WTC11 (cell line): ENCODE results near the gene ADORA2B. TPM values are rescaled to one million over a fixed set of nuclear protein-coding genes. Genes with fewer than 3 reads are reported as not detected.

ENCODE experiments used
- ATAC-seq: fragments of 200-7000 bp; cut with Tn5 transposase; 2 replicates; pipeline ENCODE4 v1.10.0; 2021; ENCODE audit warnings: mild to moderate bottlenecking, moderate library complexity
- CTCF ChIA-PET: fragments of 300-600 bp; sonication (Branson Sonifier 250); formaldehyde crosslinking; loops from one replicate; lab custom pipeline; 2021; ENCODE audit warnings: antibody characterized with exemption; lab: Charles Lee
- POLR2A ChIA-PET: fragments of 350-600 bp; sonication (Branson Sonifier 250); formaldehyde crosslinking; loops from one replicate; lab custom pipeline; 2021; ENCODE audit warnings: antibody characterized with exemption; lab: Charles Lee
- DNase-seq: peaks from one replicate; pipeline ENCODE4 v3.0.0; 2021; ENCODE audit warnings: low spot score
- H3K27ac Mint-ChIP-seq: 2 replicates; pipeline ENCODE4 v1.8.0; 2021; ENCODE audit warnings: mixed read lengths
- H3K27me3 Mint-ChIP-seq: 2 replicates; pipeline ENCODE4 v1.8.0; 2021; ENCODE audit warnings: low read depth, mild to moderate bottlenecking, moderate library complexity, mixed read lengths
- H3K36me3 Mint-ChIP-seq: 2 replicates; pipeline ENCODE4 v1.8.0; 2021; ENCODE audit warnings: mixed read lengths
- H3K4me1 Mint-ChIP-seq: 2 replicates; pipeline ENCODE4 v1.8.0; 2022; ENCODE audit warnings: mixed read lengths
- H3K4me3 Mint-ChIP-seq: 2 replicates; pipeline ENCODE4 v1.8.0; 2021; ENCODE audit warnings: mild to moderate bottlenecking, moderate library complexity, mixed read lengths
- H3K9me3 Mint-ChIP-seq: 2 replicates; pipeline ENCODE4 v1.8.0; 2021; ENCODE audit warnings: mixed read lengths
- ARID4B ChIP-seq: sonication (generic); formaldehyde crosslinking; IDR thresholded peaks from 2 replicates; pipeline ENCODE4 v1.8.0; 2023; ENCODE audit warnings: missing genetic modification reagents, mild to moderate bottlenecking, borderline replicate concordance
- ATF6 ChIP-seq: sonication (generic); formaldehyde crosslinking; IDR thresholded peaks from 2 replicates; pipeline ENCODE4 v1.8.1; 2023; ENCODE audit warnings: mild to moderate bottlenecking, missing genetic modification reagents
- ETV6 ChIP-seq: sonication (generic); formaldehyde crosslinking; IDR thresholded peaks from 2 replicates; pipeline ENCODE4 v1.8.1; 2022; ENCODE audit warnings: mild to moderate bottlenecking, missing genetic modification reagents
- FOXK1 ChIP-seq: sonication (generic); formaldehyde crosslinking; IDR thresholded peaks from 2 replicates; pipeline ENCODE4 v1.8.0; 2022; ENCODE audit warnings: mild to moderate bottlenecking, moderate library complexity, missing genetic modification reagents
- GABPB1 ChIP-seq: sonication (generic); formaldehyde crosslinking; IDR thresholded peaks from 2 replicates; pipeline ENCODE4 v1.8.1; 2023; ENCODE audit warnings: mild to moderate bottlenecking, missing genetic modification reagents
- GRHL2 ChIP-seq: fragments of 250-450 bp; sonication (Bioruptor Pico); IDR thresholded peaks from 2 replicates; pipeline ENCODE4 v1.8.0; 2022; ENCODE audit warnings: mild to moderate bottlenecking, moderate library complexity; ENCODE audit not compliant: insufficient replicate concordance, severe bottlenecking
- GTF2I ChIP-seq: fragments of 250-450 bp; sonication (Bioruptor Pico); conservative IDR thresholded peaks from 2 replicates; pipeline ENCODE4 v1.4.0; 2021; ENCODE audit warnings: mild to moderate bottlenecking
- JUN ChIP-seq: sonication (generic); formaldehyde crosslinking; IDR thresholded peaks from 2 replicates; pipeline ENCODE4 v1.8.0; 2023; ENCODE audit warnings: mild to moderate bottlenecking, missing genetic modification reagents
- MXD4 ChIP-seq: fragments of 250-450 bp; sonication (Bioruptor Pico); IDR thresholded peaks from 2 replicates; pipeline ENCODE4 v1.8.0; 2021; ENCODE audit warnings: mild to moderate bottlenecking, moderate library complexity, borderline replicate concordance
- MYBL2 ChIP-seq: sonication (generic); formaldehyde crosslinking; IDR thresholded peaks from 2 replicates; pipeline ENCODE4 v1.8.1; 2023; ENCODE audit warnings: mild to moderate bottlenecking, moderate library complexity, missing genetic modification reagents
- NR2C2 ChIP-seq: sonication (generic); formaldehyde crosslinking; IDR thresholded peaks from 2 replicates; pipeline ENCODE4 v1.8.0; 2022; ENCODE audit warnings: mild to moderate bottlenecking, missing genetic modification reagents
- PREB ChIP-seq: sonication (generic); formaldehyde crosslinking; IDR thresholded peaks from 2 replicates; pipeline ENCODE4 v1.8.1; 2022; ENCODE audit warnings: mild to moderate bottlenecking, missing genetic modification reagents, moderate library complexity, borderline replicate concordance
- PRRX2 ChIP-seq: fragments of 250-450 bp; sonication (Bioruptor Pico); IDR thresholded peaks from 2 replicates; pipeline ENCODE4 v1.8.0; 2021; ENCODE audit warnings: mild to moderate bottlenecking
- TEAD4 ChIP-seq: sonication (generic); formaldehyde crosslinking; IDR thresholded peaks from 2 replicates; pipeline ENCODE4 v1.8.0; 2022; ENCODE audit warnings: mild to moderate bottlenecking, missing genetic modification reagents
- ZBTB21 ChIP-seq: sonication (generic); formaldehyde crosslinking; IDR thresholded peaks from 2 replicates; pipeline ENCODE4 v1.8.1; 2023; ENCODE audit warnings: mild to moderate bottlenecking, missing genetic modification reagents, borderline replicate concordance
- ZNF317 ChIP-seq: sonication (generic); formaldehyde crosslinking; IDR thresholded peaks from 2 replicates; pipeline ENCODE4 v1.8.1; 2023; ENCODE audit warnings: low read depth, mild to moderate bottlenecking, moderate library complexity, missing genetic modification reagents, borderline replicate concordance
- ZNF396 ChIP-seq: fragments of 250-450 bp; sonication (Bioruptor Pico); IDR thresholded peaks from 2 replicates; pipeline ENCODE4 v1.8.0; 2021; ENCODE audit warnings: mild to moderate bottlenecking, moderate library complexity, borderline replicate concordance
- total RNA-seq: library from RNA; stranded (reverse); gene quantifications from 3 replicates; pipeline ENCODE4 v1.2.3, GENCODE V29; 2021
- TF ChIP-seq, protein P1 (sequence below): fragments of 250-450 bp; sonication (Bioruptor Pico); IDR thresholded peaks from 2 replicates; pipeline ENCODE4 v1.9.0; 2021; ENCODE audit warnings: moderate library complexity, mild to moderate bottlenecking, inconsistent platforms, borderline replicate concordance
- TF ChIP-seq, protein P2 (sequence below): sonication (generic); formaldehyde crosslinking; IDR thresholded peaks from 2 replicates; pipeline ENCODE4 v1.8.1; 2023; ENCODE audit warnings: mild to moderate bottlenecking, missing genetic modification reagents, moderate library complexity

Gene ADORA2B
- total RNA-seq, 1 experiment from 2014 or later: 4.2 TPM

GRCh38 chr17:15919466-15919865 lies 25.5 kb upstream of the ADORA2B start:
- TF ChIP-seq GRHL2 (CRISPR knock-in tag): no peak
- no peak for TF ChIP-seq ZNF317 (CRISPR knock-in tag)
- TF ChIP-seq MYBL2 (CRISPR knock-in tag): no peak
- TF ChIP-seq ETV6 (CRISPR knock-in tag): no peak
- TF ChIP-seq TEAD4 (CRISPR knock-in tag): no peak
- TF ChIP-seq, all 79 proteins: peak for 0
- peaks cover 4% of the 10 kb centered on the region; the same call in 1 of the 2 replicates for H3K36me3 Mint-ChIP-seq
- H3K4me3 Mint-ChIP-seq: no peak overlapping the region
- peaks cover 19% of the 10 kb centered on the region for H3K9me3 Mint-ChIP-seq
- ATAC-seq (no peak), DNase-seq (peak; percentile 3)
- ChIA-PET POLR2A (no interaction called here), CTCF (no interaction called here)
- peaks cover 4% of the 10 kb centered on the region; the same call in 1 of the 2 replicates for H3K4me1 Mint-ChIP-seq
- peaks cover 23% of the 10 kb centered on the region for H3K27me3 Mint-ChIP-seq
- no peak overlapping the region for H3K27ac Mint-ChIP-seq

DNA sequence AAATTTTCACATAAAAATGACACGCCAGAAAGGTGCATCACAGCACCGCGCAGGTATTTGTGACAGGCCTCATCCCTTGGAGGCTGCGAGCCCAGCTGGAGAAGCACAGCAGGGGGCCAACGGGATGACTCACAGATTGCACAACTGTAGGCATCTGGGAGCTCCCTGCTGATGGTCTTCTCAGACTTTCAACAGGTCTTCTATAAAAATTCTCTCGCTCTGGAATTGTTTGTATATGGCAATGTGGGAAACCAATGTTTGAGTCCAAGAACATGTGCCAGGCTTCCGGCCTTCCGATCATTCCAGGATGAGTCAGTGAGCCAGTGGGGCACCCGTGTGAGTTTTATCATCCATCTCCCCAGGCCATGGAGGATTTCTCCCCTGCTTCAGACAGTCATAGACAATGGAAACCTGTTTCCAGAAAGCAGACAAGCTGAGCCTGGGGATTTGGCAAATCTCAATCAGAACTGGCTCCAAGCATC lies 24.1 kb upstream of the ADORA2B start:
- peaks cover 9% of the 10 kb centered on the region; the same call in 1 of the 2 replicates for H3K9me3 Mint-ChIP-seq
- ATAC-seq (no peak), DNase-seq (peak; percentile 20)
- H3K36me3 Mint-ChIP-seq: no peaks in the 10 kb centered on the region
- ChIA-PET POLR2A (no interaction called here), CTCF (no interaction called here)
- peaks cover 20% of the 10 kb centered on the region for H3K27me3 Mint-ChIP-seq
- H3K4me3 Mint-ChIP-seq: no peak overlapping the region
- peaks cover 4% of the 10 kb centered on the region; the same call in 1 of the 2 replicates for H3K4me1 Mint-ChIP-seq
- TF ChIP-seq, protein P1, sequence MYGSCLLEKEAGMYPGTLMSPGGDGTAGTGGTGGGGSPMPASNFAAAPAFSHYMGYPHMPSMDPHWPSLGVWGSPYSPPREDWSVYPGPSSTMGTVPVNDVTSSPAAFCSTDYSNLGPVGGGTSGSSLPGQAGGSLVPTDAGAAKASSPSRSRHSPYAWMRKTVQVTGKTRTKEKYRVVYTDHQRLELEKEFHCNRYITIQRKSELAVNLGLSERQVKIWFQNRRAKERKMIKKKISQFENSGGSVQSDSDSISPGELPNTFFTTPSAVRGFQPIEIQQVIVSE (CRISPR knock-in tag): no peak
- TF ChIP-seq GABPB1 (CRISPR knock-in tag): peak; percentile 25; the same call in 1 of the 2 replicates
- TF ChIP-seq GTF2I (CRISPR knock-in tag): no peak
- no peak for TF ChIP-seq MYBL2 (CRISPR knock-in tag)
- TF ChIP-seq, all 79 proteins: peak for 1
- no peak overlapping the region for H3K27ac Mint-ChIP-seq

- no peak for DNase-seq
- peaks cover 9% of the 10 kb centered on the region; the same call in 1 of the 2 replicates for H3K9me3 Mint-ChIP-seq
- TF ChIP-seq NR2C2 (CRISPR knock-in tag) (no peak), GTF2I (CRISPR knock-in tag) (peak; percentile 61)
- POLR2A ChIA-PET: interaction anchor here (0.6 kb wide), 1 partner anchor 270 kb away, joined by 3 read pairs; no protein-coding TSS in a partner anchor
- H3K27me3 Mint-ChIP-seq: peaks cover 12% of the 10 kb centered on the region
- CTCF ChIA-PET: no interaction called here
- peaks cover 4% of the 10 kb centered on the region; the same call in 1 of the 2 replicates for H3K4me1 Mint-ChIP-seq
- H3K36me3 Mint-ChIP-seq: no peaks in the 10 kb centered on the region
- no peak overlapping the region for H3K27ac Mint-ChIP-seq
- no peak for ATAC-seq
- no peak overlapping the region for H3K4me3 Mint-ChIP-seq
Measured at GRCh38 chr17:15921640-15922039, 23.3 kb upstream of the ADORA2B start.

DNA sequence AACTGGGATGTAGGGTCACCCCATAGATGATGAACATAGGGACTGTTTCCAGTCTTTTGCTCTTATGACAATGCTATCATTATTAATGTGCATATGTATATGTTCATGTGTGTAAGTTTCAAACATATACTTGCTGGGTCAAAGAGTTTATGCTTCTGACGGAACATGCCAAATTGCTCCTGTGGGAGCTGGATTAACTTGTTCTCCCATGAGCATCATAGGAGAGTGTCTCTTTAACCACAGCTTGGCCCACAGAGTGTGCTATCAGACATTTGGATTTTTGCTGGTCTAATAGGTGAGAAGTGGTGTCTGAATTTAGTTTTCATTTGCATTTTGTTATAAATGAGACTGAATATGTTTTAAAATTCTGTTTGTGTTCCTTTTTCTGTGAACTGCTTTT lies 22.3 kb upstream of the ADORA2B start:
- H3K4me1 Mint-ChIP-seq: peaks cover 4% of the 10 kb centered on the region; the same call in 1 of the 2 replicates
- H3K27me3 Mint-ChIP-seq: peaks cover 7% of the 10 kb centered on the region; the same call in 1 of the 2 replicates
- POLR2A ChIA-PET: no interaction called here
- H3K36me3 Mint-ChIP-seq: no peaks in the 10 kb centered on the region
- CTCF ChIA-PET: no interaction called here
- peaks cover 9% of the 10 kb centered on the region; the same call in 1 of the 2 replicates for H3K9me3 Mint-ChIP-seq
- H3K4me3 Mint-ChIP-seq: no peak overlapping the region
- H3K27ac Mint-ChIP-seq: no peak overlapping the region
- ATAC-seq: no peak
- no peak for DNase-seq
- TF ChIP-seq MXD4 (CRISPR knock-in tag) (no peak), JUN (no peak), ATF6 (no peak), FOXK1 (CRISPR knock-in tag) (no peak), MYBL2 (CRISPR knock-in tag) (no peak), GRHL2 (CRISPR knock-in tag) (no peak), GTF2I (CRISPR knock-in tag) (no peak), ZBTB21 (no peak), ARID4B (no peak), PRRX2 (CRISPR knock-in tag) (no peak), PREB (CRISPR knock-in tag) (no peak), ZNF396 (CRISPR knock-in tag) (no peak)
- TF ChIP-seq, protein P2, sequence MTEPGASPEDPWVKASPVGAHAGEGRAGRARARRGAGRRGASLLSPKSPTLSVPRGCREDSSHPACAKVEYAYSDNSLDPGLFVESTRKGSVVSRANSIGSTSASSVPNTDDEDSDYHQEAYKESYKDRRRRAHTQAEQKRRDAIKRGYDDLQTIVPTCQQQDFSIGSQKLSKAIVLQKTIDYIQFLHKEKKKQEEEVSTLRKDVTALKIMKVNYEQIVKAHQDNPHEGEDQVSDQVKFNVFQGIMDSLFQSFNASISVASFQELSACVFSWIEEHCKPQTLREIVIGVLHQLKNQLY (CRISPR knock-in tag): no peak
